ENCODE measurements around the gene MDH1. TPM values are rescaled to one million over a fixed set of nuclear protein-coding genes. Genes with fewer than 3 reads are reported as not detected.

Gene MDH1
- 238 TPM for total RNA-seq

DNA sequence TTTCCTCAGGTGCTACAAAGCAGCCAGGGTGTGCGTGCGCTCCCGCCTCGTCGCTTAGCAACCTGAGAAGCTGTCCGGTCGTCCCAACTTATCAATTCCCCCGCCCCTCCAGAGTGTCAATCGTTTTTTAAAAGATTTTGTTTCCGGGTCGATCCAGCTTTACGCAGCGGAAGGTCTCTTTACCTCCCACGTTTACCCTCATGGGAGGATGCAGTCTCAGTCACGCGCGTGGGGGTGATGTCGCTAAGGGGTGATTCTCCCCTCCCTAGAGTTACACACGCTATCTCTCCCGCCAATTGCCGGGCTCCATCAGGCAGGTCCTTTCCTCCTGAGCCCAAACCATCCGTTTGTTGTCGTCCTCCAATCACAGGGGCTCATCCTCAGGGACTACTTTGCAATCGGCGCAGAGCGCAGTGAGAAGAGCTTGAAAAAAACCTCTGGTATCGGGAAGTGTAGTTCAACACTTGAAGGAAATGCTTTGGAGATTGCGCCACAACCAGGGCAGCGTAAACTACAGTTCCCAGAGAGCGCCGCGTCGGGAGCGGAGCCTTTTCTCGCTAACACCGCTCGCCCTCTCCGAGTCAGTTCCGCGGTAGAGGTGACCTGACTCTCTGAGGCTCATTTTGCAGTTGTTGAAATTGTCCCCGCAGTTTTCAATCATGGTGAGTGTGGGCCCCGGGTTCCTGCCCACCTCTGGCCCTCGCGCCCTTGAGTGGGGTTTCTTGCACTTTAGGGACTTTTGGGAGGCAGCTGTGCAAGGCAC, at the start of gene MDH1, which contains the start of gene WDPCP:
Gene MDH1, plus strand, starts transcription at position 579 of the 763 bp plus-strand sequence. Its CDS starts 81 bp downstream, at position 660.
Gene WDPCP, minus strand, starts transcription at position 93 of the 763 bp plus-strand sequence. CDS start 206 bp downstream, outside the sequence.

Other genes starting within 250 kb of the MDH1 start
- gene WDPCP, start 486 bp upstream of the MDH1 start, total RNA-seq = 42.4 TPM

All from diencephalon (tissue), 1 donor.